Activated CD4-positive, CD25-positive, alpha-beta regulatory T cell treated with anti-CD3 and anti-CD28 coated beads, Interleukin-2, amount 50 U/mL, for 72 hours (primary cell): Measurements from ENCODE around the gene TOP3A.
"Not testable (repeated sequence)": the region's sequence is repeated elsewhere in the genome, so short reads cannot be mapped to it uniquely, and the experiment has no call there.

Experiments
- DNase-seq: peaks from one replicate; pipeline ENCODE4 v3.0.0; 2021

The TOP3A gene

DNA sequence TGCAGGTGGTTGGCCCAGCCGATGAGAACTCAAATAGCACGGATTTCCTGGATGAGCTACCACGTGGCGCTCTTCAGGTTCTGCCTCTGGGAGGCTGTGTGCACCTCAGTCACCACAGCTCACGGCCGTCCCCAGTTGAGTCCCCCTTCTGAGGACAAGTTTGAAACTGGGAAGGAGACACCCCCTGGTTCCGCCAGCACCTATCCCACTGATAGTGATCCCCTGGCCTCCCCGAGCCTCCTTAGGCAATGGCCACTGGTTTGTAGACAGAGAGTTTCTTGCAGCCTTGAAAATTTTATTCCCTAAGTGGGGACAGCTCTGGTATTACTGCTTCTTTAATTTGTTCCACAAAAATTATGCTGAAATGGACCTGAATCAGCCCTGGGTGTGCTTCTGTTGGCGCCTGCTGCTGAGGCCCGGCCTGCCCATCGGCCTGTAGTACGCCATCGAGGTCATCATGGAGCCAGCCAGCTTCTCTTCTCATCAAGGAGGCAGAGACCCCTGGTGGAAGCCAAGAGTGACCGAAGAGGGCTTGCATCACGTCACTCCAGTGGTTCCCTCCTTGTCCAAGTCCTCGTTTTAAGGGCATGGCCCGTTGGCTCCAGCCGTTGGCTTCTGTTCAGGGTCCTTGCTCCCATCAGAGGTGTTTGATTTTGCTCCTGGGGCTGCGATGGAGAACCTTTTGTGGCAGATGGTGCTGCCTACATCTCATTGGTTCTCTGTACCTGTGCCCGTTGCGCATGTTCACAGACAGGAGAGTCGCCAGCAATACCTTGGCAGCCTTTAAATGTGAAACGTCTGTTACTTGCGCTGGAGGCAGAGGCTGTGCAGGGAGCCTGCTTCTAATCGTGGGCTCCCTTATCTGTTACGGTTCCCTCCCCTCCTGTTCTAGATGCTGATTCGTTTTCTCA is 9.6 kb upstream of the TOP3A start:
- DNase-seq, result no peak

DNA sequence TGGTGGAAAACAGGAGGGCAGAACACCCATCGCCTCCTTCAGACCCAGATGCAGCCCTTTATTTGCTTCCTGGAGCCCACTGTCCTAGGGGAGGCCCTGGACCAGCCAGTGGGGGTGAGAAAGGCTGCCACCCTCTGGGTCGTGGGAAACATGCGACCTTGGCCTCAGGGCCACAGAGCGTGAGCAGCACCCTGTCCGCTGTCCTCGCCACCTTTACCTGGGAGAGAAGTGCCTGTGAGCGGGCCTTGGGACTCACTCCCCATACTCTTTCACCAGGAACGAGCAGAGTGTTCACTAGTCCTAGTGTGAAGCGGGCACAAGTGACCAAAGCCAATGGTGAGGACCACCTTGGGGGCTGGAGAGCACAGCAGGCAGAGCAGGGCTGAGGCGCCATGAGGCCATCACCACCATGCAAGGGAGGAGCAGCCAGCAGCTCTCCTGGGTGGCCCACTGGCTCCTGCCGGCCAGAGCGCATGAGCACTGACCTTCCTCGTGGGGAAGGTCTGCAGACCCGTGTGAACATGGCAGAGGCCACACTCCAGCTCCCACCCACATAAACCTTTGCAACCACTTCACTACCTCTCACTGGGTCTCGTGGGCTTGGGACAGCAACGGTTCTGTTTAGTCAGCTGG is 8.8 kb upstream of the TOP3A start:
- DNase-seq, result no peak

GRCh38 chr17:18323007-18323406 is 8.2 kb upstream of the TOP3A start:
- DNase-seq, result no peak

DNA sequence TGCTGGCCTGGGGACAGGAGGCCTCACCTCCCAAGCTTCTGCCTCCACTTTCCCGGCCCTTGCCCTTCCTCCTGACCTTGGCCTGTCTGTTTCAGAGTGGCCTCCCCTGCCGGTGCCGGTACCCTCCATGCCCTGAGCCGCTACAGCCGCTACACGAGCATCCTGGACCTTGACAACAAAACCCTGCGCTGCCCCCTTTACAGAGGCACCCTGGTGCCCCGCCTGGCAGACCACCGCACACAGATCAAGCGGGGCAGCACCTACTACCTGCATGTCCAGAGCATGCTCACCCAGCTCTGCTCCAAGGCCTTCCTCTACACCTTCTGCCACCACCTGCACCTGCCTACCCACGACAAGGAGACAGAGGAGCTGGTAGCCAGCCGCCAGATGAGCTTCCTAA is 7.7 kb upstream of the TOP3A start:
- no peak for DNase-seq

DNA sequence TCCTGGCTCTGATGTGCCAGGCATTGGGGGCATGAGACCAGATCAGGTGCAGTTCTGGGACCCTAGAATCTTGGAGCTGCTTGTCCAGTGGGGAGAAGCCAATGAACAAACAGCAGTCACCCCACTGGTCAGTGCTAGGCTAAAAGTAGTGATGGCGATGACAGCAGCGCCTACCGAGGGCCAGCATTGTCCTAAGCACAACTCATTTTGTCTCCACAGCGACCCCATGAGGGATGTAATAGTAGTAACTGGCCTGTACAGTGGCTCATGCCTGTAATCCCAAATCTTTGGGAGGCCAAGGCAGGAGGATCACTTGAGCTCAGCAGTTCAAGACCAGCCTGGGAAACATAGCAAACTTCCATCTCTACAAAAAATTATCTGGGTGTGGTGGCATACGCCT is 6.5 kb upstream of the TOP3A start:
- DNase-seq, result no peak

- no peak for DNase-seq
These were observed 5.5 kb upstream of the TOP3A start for GRCh38 chr17:18320301-18320700.

DNA sequence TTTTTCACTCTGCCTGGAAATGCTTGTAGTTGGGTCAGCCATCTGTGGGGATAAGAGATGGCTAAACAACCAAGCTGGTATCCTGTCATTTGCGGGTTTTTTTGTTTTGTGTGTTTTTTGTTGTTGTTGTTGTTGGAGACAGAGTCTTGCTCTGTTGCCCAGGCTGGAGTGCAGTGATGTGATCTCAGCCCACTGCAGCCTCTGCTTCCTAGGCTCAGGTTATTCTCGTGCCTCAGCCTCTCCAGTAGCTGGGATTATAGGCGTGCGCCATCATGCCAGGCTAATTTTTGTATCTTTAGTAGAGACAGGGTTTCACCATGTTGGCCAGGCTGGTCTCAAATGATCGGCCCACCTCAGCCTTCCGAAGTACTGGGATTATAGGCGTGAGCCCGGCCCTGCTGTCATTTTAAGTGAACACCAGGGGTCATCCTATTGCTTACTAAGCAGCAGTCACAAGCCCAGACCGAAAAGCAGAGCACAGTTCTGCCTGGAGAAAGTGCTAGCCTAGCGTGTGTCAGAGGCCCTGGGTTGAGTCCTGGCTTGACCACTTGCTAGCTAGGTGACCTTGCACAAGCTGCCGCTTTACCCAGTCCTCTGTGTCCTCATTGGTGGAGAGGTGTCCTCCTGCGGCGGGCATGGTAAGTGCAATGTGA is 4.9 kb upstream of the TOP3A start:
- DNase-seq, result no peak

DNA sequence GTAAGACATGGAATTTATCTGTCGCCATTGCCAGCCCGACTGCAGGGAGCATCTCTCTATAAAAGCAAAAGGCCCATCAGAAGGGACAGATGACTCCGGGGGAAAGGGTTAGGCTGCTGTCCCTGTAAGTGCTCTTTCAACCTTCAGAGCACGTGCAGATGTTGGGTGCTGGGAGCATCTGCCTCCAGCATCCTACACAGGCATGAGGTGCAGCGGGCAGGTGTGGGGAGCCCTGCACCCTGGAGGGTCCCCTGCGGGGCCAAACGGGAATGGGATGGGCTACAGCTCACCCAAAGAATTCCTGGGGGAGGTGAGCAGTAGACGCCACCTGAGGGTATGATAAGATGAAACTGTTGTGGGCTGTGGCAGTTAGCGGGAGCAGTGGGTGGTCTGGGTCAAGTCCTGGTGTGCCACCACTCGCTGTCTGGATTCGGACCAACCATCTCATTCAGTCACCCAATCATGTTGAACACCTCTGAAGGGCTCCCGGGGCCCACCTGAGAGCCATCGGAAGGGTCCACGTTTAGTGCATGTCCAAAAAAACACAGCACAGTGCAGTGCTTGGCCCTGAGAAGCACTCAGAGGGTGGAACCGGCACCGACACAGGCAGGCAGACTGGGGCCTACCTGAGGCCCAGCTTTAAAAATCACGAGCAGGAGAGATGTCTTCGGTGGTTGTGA is 4.1 kb upstream of the TOP3A start:
- no peak for DNase-seq

GRCh38 chr17:18318117-18318516 is 3.3 kb upstream of the TOP3A start:
- no peak for DNase-seq

GRCh38 chr17:18315961-18316360 is 1.2 kb upstream of the TOP3A start:
- no peak for DNase-seq

- no peak for DNase-seq
These were observed 748 bp upstream of the TOP3A start for GRCh38 chr17:18315562-18315922.

- DNase-seq, result no peak
These were observed 599 bp downstream of the TOP3A start for GRCh38 chr17:18314059-18314730.

DNA sequence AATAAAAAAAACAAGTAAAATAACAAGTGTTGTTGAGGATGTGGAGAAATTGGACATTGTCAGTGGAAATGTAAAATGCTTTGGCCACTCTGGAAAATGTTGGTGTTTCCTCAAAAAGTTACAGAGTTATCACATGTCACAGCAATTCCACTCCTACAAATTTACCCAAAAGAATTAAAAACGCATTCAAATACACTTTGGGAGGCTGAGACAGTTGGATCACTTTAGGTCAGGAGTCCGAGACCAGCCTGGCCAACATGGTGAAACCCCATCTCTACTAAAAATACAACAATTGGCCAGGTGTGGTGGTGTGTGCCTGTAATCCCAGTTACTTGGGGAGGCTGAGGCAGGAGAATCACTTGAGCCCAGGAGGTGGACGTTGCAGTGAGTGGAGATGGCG is 5.6 kb downstream of the TOP3A start:
- DNase-seq, result no peak

DNA sequence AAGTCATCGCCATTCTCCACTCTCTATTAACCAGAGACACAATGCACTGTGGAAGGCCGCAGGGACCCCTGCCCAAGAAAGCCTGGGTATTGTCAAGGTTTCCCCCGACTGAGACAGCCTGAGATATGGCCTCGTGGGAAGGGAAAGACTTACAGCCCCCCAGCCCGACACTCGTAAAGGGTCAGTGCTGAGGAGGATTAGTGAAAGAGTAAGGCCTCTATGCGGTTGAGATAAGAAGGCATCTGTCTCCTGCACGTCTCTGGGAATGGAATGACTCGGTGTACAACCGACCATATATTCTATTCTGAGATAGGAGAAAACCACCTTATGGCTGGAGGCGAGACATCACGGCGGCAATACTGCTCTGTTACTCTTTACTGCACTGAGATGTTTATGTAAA is 11.6 kb downstream of the TOP3A start:
- DNase-seq, result not testable (repeated sequence)

DNA sequence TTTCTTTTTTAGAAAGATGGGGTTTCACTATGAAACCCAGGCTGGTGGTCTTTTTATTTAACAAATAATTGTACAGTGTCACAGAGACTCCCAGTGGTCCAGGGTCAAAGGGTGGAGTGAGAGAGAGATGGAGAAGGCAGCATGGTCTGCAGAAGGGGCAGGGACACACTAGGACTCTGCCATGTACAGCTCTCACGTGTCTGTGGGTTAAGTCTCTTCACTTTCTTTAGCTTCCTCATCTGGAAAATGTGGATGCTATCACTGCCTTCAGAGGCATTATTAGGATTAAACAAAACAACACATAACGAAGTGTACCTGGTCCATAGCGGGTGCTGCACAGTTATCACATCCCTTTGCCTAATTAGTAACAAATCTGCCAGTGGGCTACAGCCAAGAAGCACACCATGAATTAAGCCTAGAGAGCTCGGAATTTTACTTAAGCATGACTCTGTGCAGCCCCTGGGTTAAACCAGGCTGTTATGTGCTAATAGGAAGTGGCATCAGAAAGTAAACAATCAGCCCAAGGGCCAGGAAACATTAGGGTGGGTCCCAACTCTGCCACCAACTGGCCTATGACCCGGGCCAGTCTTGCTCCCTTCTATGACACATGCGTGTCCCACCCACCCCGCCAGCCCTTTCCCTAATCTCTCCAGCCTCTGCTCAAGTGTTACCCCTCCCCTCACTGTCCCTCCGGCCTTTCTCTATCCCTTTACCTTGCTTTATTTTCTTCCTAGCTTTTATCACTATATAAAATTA is 13.9 kb downstream of the TOP3A start:
- DNase-seq, result no peak

DNA sequence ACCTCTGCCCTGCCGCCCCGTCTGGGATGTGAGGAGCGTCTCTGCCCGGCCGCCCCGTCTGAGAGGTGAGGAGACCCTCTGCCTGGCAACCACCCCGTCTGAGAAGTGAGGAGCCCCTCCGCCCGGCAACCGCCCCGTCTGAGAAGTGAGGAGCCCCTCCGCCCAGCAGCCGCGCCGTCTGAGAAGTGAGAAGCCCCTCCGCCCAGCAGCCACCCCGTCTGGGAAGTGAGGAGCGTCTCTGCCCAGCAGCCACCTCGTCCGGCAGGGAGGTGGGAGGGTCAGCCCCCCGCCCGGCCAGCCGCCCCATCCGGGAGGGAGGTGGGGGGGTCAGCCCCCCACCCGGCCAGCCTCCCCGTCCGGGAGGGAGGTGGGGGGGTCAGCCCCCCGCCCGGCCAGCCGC is 16.7 kb downstream of the TOP3A start:
- DNase-seq, result not testable (repeated sequence)

DNA sequence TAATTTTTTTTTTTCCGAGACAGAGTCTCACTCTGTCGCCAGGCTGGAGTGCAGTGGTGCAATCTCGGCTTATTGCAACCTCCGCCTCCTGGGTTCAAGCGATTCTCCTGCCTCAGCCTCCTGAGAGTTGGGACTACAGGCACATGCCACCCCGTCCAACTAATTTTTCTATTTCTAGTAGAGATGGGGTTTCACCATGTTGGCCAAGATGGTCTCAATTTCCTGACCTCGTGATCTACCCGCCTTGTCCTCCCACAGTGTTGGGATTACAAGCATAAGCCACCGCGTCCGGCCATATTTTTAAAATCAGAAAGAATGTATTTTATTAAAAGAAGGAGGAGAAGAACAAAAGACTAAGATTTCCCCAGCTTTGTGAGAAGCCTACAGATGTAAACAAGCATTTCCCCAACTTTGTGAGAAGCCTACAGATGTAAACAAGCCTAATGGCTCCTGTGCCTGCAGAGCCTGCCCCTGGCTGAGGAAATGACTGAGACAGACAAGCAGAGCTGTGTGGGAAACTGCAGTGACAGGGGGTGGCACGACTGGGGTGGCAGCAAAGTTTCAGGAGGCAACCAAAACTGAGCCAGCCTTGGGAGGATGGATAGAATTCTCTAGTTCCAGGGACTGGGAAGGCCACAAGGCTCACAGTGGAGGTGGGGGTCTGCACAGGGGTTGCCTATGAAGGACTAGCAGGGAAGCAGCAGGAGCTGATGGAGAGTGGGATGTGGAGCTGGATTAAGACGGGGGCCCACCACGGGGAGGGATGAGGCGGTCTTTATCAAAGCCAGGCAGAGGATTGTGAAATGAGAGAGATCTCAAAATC is 22.9 kb downstream of the TOP3A start:
- no peak for DNase-seq

GRCh38 chr17:18285296-18285695 is 29.5 kb downstream of the TOP3A start:
- no peak for DNase-seq

GRCh38 chr17:18281788-18282187 is 33.0 kb downstream of the TOP3A start:
- DNase-seq, result no peak

GRCh38 chr17:18280766-18281371 is 33.9 kb downstream of the TOP3A start:
- DNase-seq, result no peak

- DNase-seq, result no peak
These were observed 34.5 kb downstream of the TOP3A start for GRCh38 chr17:18280249-18280648.
